MCF 10A (cell line): ENCODE results near the gene ARHGEF2. TPM values are rescaled to one million over a fixed set of nuclear protein-coding genes. Genes with fewer than 3 reads are reported as not detected.
A peak's percentile ranks its signal among the peaks of the same experiment; 100 is the strongest.

Source experiments
- BruUV-seq: library from RNA; stranded (reverse); fragments of 400-500 nt; replicated peaks from 2 replicates; lab custom pipeline; 2021; lab: Mats Ljungman, UMichigan
- CTCF ChIA-PET: fragments of 300-600 bp; sonication (Branson Sonifier 250); formaldehyde crosslinking; extraction: SDS; loops from one replicate; lab custom pipeline; 2021; ENCODE audit warnings: antibody characterized with exemption, inconsistent platforms; lab: Yijun Ruan, JAX
- POLR2A ChIA-PET: fragments of 300-600, 350-650 bp; sonication (Branson Sonifier 250); formaldehyde crosslinking; extraction: SDS; loops from one replicate; lab custom pipeline; 2020; ENCODE audit warnings: antibody characterized with exemption, inconsistent platforms; lab: Yijun Ruan, JAX
- DNase-seq: peaks from one replicate; pipeline ENCODE4 v3.0.0-alpha.2; 2018; ENCODE audit not compliant: unreplicated experiment
- H3K27ac Mint-ChIP-seq: one replicate; pipeline ENCODE4 v1.8.0; 2022; ENCODE audit warnings: mild to moderate bottlenecking, low read depth, mixed read lengths; ENCODE audit not compliant: unreplicated experiment
- H3K27me3 Mint-ChIP-seq: one replicate; pipeline ENCODE4 v1.8.0; 2022; ENCODE audit warnings: mixed read lengths; ENCODE audit not compliant: insufficient read depth, unreplicated experiment
- H3K36me3 Mint-ChIP-seq: one replicate; pipeline ENCODE4 v1.8.0; 2022; ENCODE audit warnings: mild to moderate bottlenecking, moderate library complexity, mixed read lengths; ENCODE audit not compliant: insufficient read depth, unreplicated experiment
- H3K4me1 Mint-ChIP-seq: one replicate; pipeline ENCODE4 v1.8.0; 2022; ENCODE audit warnings: mixed read lengths; ENCODE audit not compliant: insufficient read depth, unreplicated experiment
- H3K4me3 Mint-ChIP-seq: one replicate; pipeline ENCODE4 v1.8.0; 2022; ENCODE audit warnings: mild to moderate bottlenecking, moderate library complexity, mixed read lengths; ENCODE audit not compliant: unreplicated experiment
- H3K9me3 Mint-ChIP-seq: one replicate; pipeline ENCODE4 v1.8.0; 2022; ENCODE audit warnings: mixed read lengths; ENCODE audit not compliant: unreplicated experiment
- intact Hi-C: fragments of 100-400 bp; cut with micrococcal nuclease; formaldehyde crosslinking; loops from 2 replicates; pipeline ENCODE4 v1.14.1; 2022
- total RNA-seq: library from RNA; stranded (reverse); gene quantifications from 2 replicates; pipeline ENCODE4 v1.2.3, GENCODE V29; 2022
- TF ChIP-seq, protein P1 (sequence below): fragments of 200-600 bp; IDR thresholded peaks from one replicate; pipeline ENCODE4 v1.8.0; 2022; ENCODE audit warnings: antibody characterized with exemption, mild to moderate bottlenecking; ENCODE audit not compliant: unreplicated experiment

Gene ARHGEF2
- total RNA-seq, 1 experiment from 2014 or later = 498 TPM

DNA sequence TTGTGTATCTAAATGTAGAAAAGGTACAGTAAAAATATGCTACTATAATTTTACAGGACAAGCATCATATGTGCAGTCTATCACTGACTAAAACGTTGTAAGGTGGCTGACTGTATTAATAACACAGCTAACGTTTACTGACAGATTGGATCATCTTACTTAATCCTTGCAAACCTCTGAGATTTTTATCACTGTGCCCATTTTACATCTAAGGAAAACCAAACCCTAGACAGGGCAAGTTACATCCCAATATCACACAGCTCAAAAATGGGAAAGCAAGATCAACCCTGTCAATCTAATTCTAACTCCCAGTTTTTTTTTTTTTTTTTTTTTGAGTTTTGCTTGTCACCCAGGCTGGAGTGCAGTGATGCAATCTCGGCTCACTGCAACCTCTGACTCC is 59.7 kb downstream of the ARHGEF2 start:
- H3K27me3 Mint-ChIP-seq = no peaks in the 10 kb centered on the region
- POLR2A ChIA-PET = interaction anchor here (1.1 to 15.2 kb wide), 2 partner anchors 14 to 26 kb away, joined by 5 to 203 read pairs; partner anchors contain the start of gene KHDC4
- no peak overlapping the region for H3K4me3 Mint-ChIP-seq
- TF ChIP-seq, protein P1, sequence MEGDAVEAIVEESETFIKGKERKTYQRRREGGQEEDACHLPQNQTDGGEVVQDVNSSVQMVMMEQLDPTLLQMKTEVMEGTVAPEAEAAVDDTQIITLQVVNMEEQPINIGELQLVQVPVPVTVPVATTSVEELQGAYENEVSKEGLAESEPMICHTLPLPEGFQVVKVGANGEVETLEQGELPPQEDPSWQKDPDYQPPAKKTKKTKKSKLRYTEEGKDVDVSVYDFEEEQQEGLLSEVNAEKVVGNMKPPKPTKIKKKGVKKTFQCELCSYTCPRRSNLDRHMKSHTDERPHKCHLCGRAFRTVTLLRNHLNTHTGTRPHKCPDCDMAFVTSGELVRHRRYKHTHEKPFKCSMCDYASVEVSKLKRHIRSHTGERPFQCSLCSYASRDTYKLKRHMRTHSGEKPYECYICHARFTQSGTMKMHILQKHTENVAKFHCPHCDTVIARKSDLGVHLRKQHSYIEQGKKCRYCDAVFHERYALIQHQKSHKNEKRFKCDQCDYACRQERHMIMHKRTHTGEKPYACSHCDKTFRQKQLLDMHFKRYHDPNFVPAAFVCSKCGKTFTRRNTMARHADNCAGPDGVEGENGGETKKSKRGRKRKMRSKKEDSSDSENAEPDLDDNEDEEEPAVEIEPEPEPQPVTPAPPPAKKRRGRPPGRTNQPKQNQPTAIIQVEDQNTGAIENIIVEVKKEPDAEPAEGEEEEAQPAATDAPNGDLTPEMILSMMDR = no peak
- H3K27ac Mint-ChIP-seq = no peak overlapping the region
- no peaks in the 10 kb centered on the region for H3K36me3 Mint-ChIP-seq
- no peak for DNase-seq
- CTCF ChIA-PET = no interaction called here
- intact Hi-C loops = no loop called here
- peaks cover 8% of the 10 kb centered on the region for H3K4me1 Mint-ChIP-seq
- BruUV-seq = no TSS peak
- H3K9me3 Mint-ChIP-seq = no peaks in the 10 kb centered on the region

DNA sequence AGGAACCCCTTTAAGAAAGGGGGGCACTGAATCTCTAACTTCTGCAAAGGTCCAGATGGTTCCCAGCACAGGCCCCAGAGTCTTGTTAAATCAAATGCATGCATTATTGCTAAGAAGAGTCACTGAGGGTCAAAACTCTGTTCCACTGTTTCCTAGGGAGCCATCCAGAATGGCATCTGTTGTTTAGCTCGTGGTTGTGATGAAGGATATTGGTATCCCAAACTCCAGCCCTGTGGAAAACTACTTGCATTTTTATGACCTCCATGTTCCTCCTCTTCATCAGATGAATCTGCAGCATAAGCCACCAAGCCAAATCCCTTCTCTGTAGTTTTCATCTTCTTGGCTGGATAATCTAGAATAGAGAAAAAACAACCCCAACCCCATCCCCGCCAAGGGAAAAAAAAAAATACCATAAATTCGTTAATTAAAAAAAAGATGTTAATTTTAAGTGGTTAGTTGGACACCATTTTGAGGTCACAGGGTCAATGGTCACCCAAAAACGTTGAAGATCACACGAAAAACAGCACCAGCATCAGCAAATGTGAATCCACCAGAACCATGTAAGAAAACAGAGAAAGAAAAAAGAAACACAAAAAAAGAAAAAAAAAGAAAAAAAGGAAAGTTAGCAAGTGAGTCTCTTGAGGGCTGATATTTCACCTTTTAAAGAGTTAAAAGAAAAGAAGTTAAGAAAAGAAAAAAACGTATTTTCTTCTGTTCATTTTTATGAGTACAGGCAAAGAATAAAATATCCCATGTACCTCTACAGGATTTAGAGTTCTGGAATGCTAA is 64.2 kb downstream of the ARHGEF2 start:
- intact Hi-C loops = loop anchor here (5.0 kb wide), 1 partner anchor 57 kb away; the partner anchor contains the start of genes GON4L and SYT11
- BruUV-seq = no TSS peak
- no peak overlapping the region for H3K27ac Mint-ChIP-seq

DNA sequence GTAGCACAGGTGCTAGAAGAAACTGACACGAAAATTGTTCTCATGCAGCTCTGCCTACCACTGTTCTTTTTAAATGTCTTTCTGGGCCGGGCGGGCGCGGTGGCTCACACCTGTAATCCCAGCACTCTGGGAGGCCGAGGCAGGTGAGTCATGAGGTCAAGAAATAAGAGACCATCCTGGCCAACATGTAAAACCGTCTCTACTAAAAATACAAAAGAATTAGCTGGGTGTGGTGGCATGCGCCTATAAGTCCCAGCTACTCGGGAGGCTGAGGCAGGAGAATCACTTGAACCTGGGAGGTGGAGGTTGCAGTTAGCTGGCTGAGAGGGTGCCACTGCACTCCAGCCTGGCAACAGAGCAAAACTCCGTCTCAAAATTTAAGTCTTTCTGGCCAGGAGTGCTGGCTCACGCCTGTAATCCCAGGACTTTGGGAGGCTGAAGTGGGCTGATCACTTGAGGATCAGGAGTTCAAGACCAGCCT is 66.3 kb downstream of the ARHGEF2 start:
- CTCF ChIA-PET = interaction anchor here (0.6 to 1.2 kb wide), 5 partner anchors 15 to 216 kb away, joined by 3 to 5 read pairs (median 3); partner anchors contain the start of gene ARHGEF2
- BruUV-seq = no TSS peak
- POLR2A ChIA-PET = interaction anchor here (0.6 to 15.2 kb wide), 9 partner anchors 11 to 451 kb away, joined by 3 to 203 read pairs (median 5); partner anchors contain the start of genes ARHGEF2, GON4L and KHDC4

More for the DNA sequence above, 64.2 kb downstream of the ARHGEF2 start:
- no peaks in the 10 kb centered on the region for H3K27me3 Mint-ChIP-seq
- peaks cover 27% of the 10 kb centered on the region for H3K4me1 Mint-ChIP-seq
- ChIA-PET CTCF (interaction anchor here (0.6 to 2.6 kb wide), 3 partner anchors 16 to 317 kb away, joined by 3 to 7 read pairs (median 3); no protein-coding TSS in a partner anchor), POLR2A (interaction anchor here (2.5 to 15.2 kb wide), 4 partner anchors 9 to 20 kb away, joined by 13 to 203 read pairs (median 26); partner anchors contain the start of gene KHDC4)
- H3K36me3 Mint-ChIP-seq = peaks cover 11% of the 10 kb centered on the region
- TF ChIP-seq, protein P1 = no peak
- no peak for DNase-seq
- H3K4me3 Mint-ChIP-seq = no peak overlapping the region
- H3K9me3 Mint-ChIP-seq = no peaks in the 10 kb centered on the region

More for the DNA sequence above, 66.3 kb downstream of the ARHGEF2 start:
- Mint-ChIP-seq H3K4me3 (peak overlapping the region; percentile 87), H3K4me1 (peaks cover 24% of the 10 kb centered on the region), H3K27me3 (no peaks in the 10 kb centered on the region), H3K27ac (peak overlapping the region; percentile 96), H3K9me3 (no peaks in the 10 kb centered on the region), H3K36me3 (peaks cover 31% of the 10 kb centered on the region)
- peak; percentile 37 for DNase-seq
- intact Hi-C loops = loop anchor here (5.0 kb wide), 1 partner anchor 55 kb away; the partner anchor contains the start of genes GON4L and SYT11
- TF ChIP-seq, protein P1 = no peak
